DMS79 treated with DMSO at 0.1 percent for 48 hours (cell line): ENCODE results near the gene RGL4.

Experiments
- DNase-seq: peaks from one replicate; lab custom pipeline; 2025; lab: John Stamatoyannopoulos, UW

RGL4 gene

DNA sequence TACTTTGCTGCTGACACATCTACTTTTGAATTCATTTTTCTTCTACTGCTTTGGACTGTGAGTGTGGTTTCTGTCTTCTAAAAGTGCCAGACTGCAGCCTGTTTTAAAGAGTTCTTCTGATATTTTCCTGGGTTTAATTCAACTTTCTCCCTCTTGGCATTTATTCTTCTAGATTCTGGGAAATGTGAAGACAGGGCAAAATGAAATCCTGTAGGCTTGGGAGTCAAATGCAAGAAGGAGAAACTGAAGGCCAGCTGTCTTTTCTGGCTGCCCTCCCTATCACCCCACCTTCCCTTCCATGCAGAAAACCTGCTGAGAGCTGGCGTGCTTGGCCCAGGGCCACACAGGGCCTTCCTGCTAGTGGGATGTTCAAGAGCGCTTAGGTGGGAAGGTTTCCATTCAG is 52.5 kb downstream of the RGL4 start:
- no peak for DNase-seq

GRCh38 chr22:23744001-23744400 is 53.2 kb downstream of the RGL4 start:
- no peak for DNase-seq

- DNase-seq = no peak
These were observed 53.7 kb downstream of the RGL4 start for GRCh38 chr22:23744485-23744884.

- no peak for DNase-seq
These were observed 55.0 kb downstream of the RGL4 start for GRCh38 chr22:23745791-23746190.
